ENCODE data around the gene GRHL3. TPM values are rescaled to one million over a fixed set of nuclear protein-coding genes. Genes with fewer than 3 reads are reported as not detected.

GRHL3 gene
- total RNA-seq, 1 donor from 2014 or later: 0.78 TPM

- POLR2A ChIA-PET: interaction anchor here (0.6 kb wide), 1 partner anchor 1013 kb away, joined by 4 read pairs; no protein-coding TSS in a partner anchor
- H3K27me3 Mint-ChIP-seq: peaks cover 35% of the 10 kb centered on the region
- no peak overlapping the region for H3K27ac Mint-ChIP-seq
- no peak for TF ChIP-seq CTCF (IDR thresholded peaks at IDR 0.05)
- intact Hi-C loops (cut with micrococcal nuclease): no loop called here
- no peaks in the 10 kb centered on the region for H3K36me3 Mint-ChIP-seq (ENCODE audit: low read depth)
- H3K9me3 Mint-ChIP-seq: no peaks in the 10 kb centered on the region
- ATAC-seq (ENCODE audit: low read depth) (no peak), DNase-seq (no peak)
- CTCF ChIA-PET: interaction anchor here (1.9 kb wide), 1 partner anchor 73 kb away, joined by 4 read pairs; no protein-coding TSS in a partner anchor
- peaks cover 44% of the 10 kb centered on the region for H3K4me1 Mint-ChIP-seq
- H3K4me3 Mint-ChIP-seq: peak overlapping the region; percentile 25
Measured at GRCh38 chr1:24317956-24318614, 1.1 kb upstream of the GRHL3 start.

GRCh38 chr1:24318615-24319311, 394 bp upstream of the GRHL3 start:
- peak overlapping the region; percentile 25 for H3K4me3 Mint-ChIP-seq
- intact Hi-C loops (cut with micrococcal nuclease): no loop called here
- H3K9me3 Mint-ChIP-seq: no peaks in the 10 kb centered on the region
- ChIA-PET CTCF (interaction anchor here (1.9 kb wide), 1 partner anchor 72 kb away, joined by 4 read pairs; no protein-coding TSS in a partner anchor), POLR2A (no interaction called here)
- H3K36me3 Mint-ChIP-seq (ENCODE audit: low read depth): no peaks in the 10 kb centered on the region
- H3K4me1 Mint-ChIP-seq: peaks cover 50% of the 10 kb centered on the region
- ATAC-seq (ENCODE audit: low read depth): no peak
- peak overlapping the region; percentile 53 for H3K27ac Mint-ChIP-seq
- DNase-seq: no peak
- TF ChIP-seq CTCF (IDR thresholded peaks at IDR 0.05): no peak
- H3K27me3 Mint-ChIP-seq: peaks cover 33% of the 10 kb centered on the region

- intact Hi-C loops (cut with micrococcal nuclease): loop anchor here (5.0 kb wide), 3 partner anchors 72 to 133 kb away; partner anchors contain the start of gene IFNLR1
- no peak for DNase-seq
- Mint-ChIP-seq H3K27ac (no peak overlapping the region), H3K4me3 (peak overlapping the region; percentile 25), H3K4me1 (peaks cover 50% of the 10 kb centered on the region), H3K9me3 (no peaks in the 10 kb centered on the region), H3K36me3 (ENCODE audit: low read depth) (no peaks in the 10 kb centered on the region), H3K27me3 (peaks cover 33% of the 10 kb centered on the region)
- ChIA-PET CTCF (interaction anchor here (1.0 kb wide), 1 partner anchor 9 kb away, joined by 3 read pairs; no protein-coding TSS in a partner anchor), POLR2A (interaction anchor here (0.6 to 3.0 kb wide), 3 partner anchors 121 to 1778 kb away, joined by 4 to 20 read pairs (median 6); no protein-coding TSS in a partner anchor)
- ATAC-seq (ENCODE audit: low read depth): no peak
- TF ChIP-seq CTCF (IDR thresholded peaks at IDR 0.05): no peak
Measured at GRCh38 chr1:24319962-24320361, 805 bp downstream of the GRHL3 start.

DNA sequence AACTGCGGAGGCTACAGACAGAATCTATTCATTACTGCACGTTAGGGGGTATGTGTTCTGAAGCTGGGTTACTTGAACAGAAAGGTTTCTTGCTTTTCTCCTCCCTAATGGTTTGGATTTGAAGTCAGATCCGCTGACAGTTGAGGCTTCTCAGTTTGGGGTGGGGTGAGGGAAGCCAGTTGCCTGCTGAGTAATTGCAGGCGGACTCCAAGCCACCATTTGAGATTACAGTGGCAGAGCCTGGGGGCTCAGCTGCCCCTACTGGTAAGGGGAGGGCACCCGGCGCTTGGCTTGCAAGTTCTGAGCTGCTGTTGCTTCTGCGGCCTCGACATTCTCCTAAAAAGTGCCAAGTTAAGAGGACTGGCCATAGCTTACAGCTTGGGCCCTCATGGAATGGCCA, 2.0 kb downstream of the GRHL3 start:
- Mint-ChIP-seq H3K36me3 (ENCODE audit: low read depth) (no peaks in the 10 kb centered on the region), H3K27ac (no peak overlapping the region), H3K4me1 (peaks cover 50% of the 10 kb centered on the region), H3K27me3 (peaks cover 33% of the 10 kb centered on the region), H3K9me3 (no peaks in the 10 kb centered on the region), H3K4me3 (peak overlapping the region; percentile 83)
- DNase-seq (no peak), ATAC-seq (ENCODE audit: low read depth) (no peak)
- ChIA-PET POLR2A (interaction anchor here (0.7 to 3.0 kb wide), 11 partner anchors 8 to 362 kb away, joined by 3 to 20 read pairs (median 4); partner anchors contain the start of genes IFNLR1 and NIPAL3), CTCF (interaction anchor here (1.0 to 3.3 kb wide), 5 partner anchors 8 to 119 kb away, joined by 3 to 20 read pairs (median 5); no protein-coding TSS in a partner anchor)
- no peak for TF ChIP-seq CTCF (IDR thresholded peaks at IDR 0.05)
- intact Hi-C loops (cut with micrococcal nuclease): loop anchor here (5.0 kb wide), 3 partner anchors 71 to 134 kb away; partner anchors contain the start of gene IFNLR1

Data from activated B cell treated with CpG ODN at 0.5 μM for 24 hours (primary cell).